ENCODE data around the gene CARF. TPM values are rescaled to one million over a fixed set of nuclear protein-coding genes. Genes with fewer than 3 reads are reported as not detected.
"Not testable (repeated sequence)": the region's sequence is repeated elsewhere in the genome, so short reads cannot be mapped to it uniquely, and the experiment has no call there.

The CARF gene
- total RNA-seq, 1 experiment from 2014 or later = 4.2 TPM

DNA sequence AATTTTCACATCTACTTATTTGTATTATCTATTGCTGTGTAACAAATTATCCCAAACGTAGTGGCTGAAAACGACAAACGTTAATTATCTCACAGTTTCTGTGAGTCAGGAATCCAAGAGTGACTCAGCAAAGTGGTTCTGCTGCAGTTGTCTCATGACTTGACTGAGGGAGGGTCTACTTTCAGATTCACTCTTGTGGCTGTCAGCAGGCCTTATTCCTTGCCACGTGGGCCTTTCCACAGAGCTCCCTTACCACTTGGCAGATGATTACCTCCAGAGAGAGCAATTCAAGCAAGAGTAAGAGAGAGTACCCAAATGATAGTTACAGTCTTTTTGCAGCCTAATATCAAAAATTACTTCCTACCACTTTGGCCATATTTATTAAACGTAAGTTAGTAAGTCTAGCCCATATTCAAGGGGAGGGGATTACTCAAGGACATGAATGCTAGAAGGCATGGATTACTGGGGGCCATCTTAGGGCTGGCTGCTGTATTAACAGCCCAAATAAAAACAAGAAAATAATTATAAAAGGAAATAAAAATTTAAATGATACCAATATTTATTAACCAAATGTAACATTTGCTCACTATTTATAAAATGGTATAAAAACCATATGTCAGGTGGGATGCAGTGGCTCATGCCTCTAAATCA lies 53.9 kb downstream of the CARF start:
- no peak overlapping the region for H3K4me2 ChIP-seq (ENCODE audit: insufficient read depth, insufficient read length, low read length)
- peak; percentile 42 for DNase-seq

DNA sequence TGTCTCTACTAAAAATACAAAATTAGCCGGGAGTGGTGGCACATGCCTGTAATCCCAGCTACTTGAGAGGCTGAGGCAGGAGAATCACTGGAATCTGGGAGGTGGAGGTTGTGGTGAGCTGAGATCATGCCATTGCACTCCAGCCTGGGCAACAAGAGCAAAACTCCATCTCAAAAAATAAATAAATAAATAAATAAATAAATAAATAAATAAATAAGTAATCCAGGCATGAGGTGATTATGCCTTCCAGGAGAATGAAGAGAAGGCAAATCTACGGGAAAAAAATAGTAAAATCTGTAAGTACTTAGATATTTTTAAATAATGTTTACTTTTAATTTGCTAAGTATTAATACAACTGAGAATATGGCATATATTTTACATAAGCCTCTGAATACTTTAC lies 57.3 kb downstream of the CARF start:
- H3K27me3 ChIP-seq (ENCODE audit: insufficient read depth, low read length); DNase-seq: not testable (repeated sequence)

More for the DNA sequence above, 53.9 kb downstream of the CARF start:
- Mint-ChIP-seq H3K9me3 (no peaks in the 10 kb centered on the region), H3K36me3 (ENCODE audit: insufficient read depth in 1 of 3, low read depth in 3 of 3) (no peaks in the 10 kb centered on the region), H3K4me3 (no peak overlapping the region), H3K4me1 (peaks cover 4% of the 10 kb centered on the region in 2 experiments), H3K27ac (peak overlapping the region in 2 of 3 experiments; percentile 24 to 59; a peak in 3 of 7 replicates), H3K27me3 (ENCODE audit: low read depth) (no peaks in the 10 kb centered on the region)
- no peak overlapping the region for H3K4ac ChIP-seq (ENCODE audit: low read depth, low read length)
- no peak overlapping the region for H3K23ac ChIP-seq (ENCODE audit: insufficient read length, low read depth, low read length)
- H4K5ac ChIP-seq (ENCODE audit: insufficient read length, low read depth, low read length) = no peak overlapping the region
- H3K27ac ChIP-seq (ENCODE audit: insufficient read length, low read depth, low read length) = no peak overlapping the region
- H3K4me1 ChIP-seq (ENCODE audit: insufficient read depth, low read length) = no peaks in the 10 kb centered on the region
- H2BK5ac ChIP-seq (ENCODE audit: insufficient read length, low read length) = no peak overlapping the region
- no peak overlapping the region for H4K91ac ChIP-seq (ENCODE audit: insufficient read length, low read depth, low read length)
- H2AK5ac ChIP-seq (ENCODE audit: insufficient read length, low read length) = no peak overlapping the region
- H3K9ac ChIP-seq (ENCODE audit: extremely low read depth, insufficient read length, low read length) = no peak overlapping the region
- no peak overlapping the region for H2BK120ac ChIP-seq (ENCODE audit: low read depth, low read length, poor library complexity, severe bottlenecking)
- H3K9me3 ChIP-seq (ENCODE audit: control insufficient read depth, low read depth, low read length) = no peaks in the 10 kb centered on the region
- H2BK12ac ChIP-seq (ENCODE audit: insufficient read length, low read depth, low read length) = no peak overlapping the region
- H3K27me3 ChIP-seq (ENCODE audit: insufficient read depth, low read length) = no peaks in the 10 kb centered on the region
- H3K56ac ChIP-seq (ENCODE audit: insufficient read length, low read depth, low read length) = no peak overlapping the region
- no peak overlapping the region for H3T11ph ChIP-seq (ENCODE audit: low read length)
- H3K18ac ChIP-seq (ENCODE audit: insufficient read length, low read depth, low read length) = no peak overlapping the region
- H2BK15ac ChIP-seq (ENCODE audit: low read depth, low read length) = no peak overlapping the region
- no peaks in the 10 kb centered on the region for H3K23me2 ChIP-seq (ENCODE audit: insufficient read length, low read depth, low read length, poor library complexity, severe bottlenecking)
- TF ChIP-seq, protein P1, sequence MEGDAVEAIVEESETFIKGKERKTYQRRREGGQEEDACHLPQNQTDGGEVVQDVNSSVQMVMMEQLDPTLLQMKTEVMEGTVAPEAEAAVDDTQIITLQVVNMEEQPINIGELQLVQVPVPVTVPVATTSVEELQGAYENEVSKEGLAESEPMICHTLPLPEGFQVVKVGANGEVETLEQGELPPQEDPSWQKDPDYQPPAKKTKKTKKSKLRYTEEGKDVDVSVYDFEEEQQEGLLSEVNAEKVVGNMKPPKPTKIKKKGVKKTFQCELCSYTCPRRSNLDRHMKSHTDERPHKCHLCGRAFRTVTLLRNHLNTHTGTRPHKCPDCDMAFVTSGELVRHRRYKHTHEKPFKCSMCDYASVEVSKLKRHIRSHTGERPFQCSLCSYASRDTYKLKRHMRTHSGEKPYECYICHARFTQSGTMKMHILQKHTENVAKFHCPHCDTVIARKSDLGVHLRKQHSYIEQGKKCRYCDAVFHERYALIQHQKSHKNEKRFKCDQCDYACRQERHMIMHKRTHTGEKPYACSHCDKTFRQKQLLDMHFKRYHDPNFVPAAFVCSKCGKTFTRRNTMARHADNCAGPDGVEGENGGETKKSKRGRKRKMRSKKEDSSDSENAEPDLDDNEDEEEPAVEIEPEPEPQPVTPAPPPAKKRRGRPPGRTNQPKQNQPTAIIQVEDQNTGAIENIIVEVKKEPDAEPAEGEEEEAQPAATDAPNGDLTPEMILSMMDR (conservative IDR thresholded peaks at IDR 0.05) = no peak
- H3K79me1 ChIP-seq (ENCODE audit: insufficient read depth, low read depth, low read length, poor library complexity, severe bottlenecking) = no peaks in the 10 kb centered on the region
- H2AFZ ChIP-seq (ENCODE audit: low read length) = no peak overlapping the region
- no peaks in the 10 kb centered on the region for H4K20me1 ChIP-seq (ENCODE audit: control insufficient read depth, insufficient read depth, insufficient read length)
- no CpG with 5 or more reads among the region's 5 CpGs for WGBS (ENCODE audit: extremely low coverage, insufficient read length, low lambda C conversion rate)
- no peaks in the 10 kb centered on the region for H3K79me2 ChIP-seq (ENCODE audit: insufficient read depth, low read length)
- H3K14ac ChIP-seq (ENCODE audit: insufficient read depth, low read length) = no peak overlapping the region
- H2BK20ac ChIP-seq (ENCODE audit: low read depth, low read length, poor library complexity, severe bottlenecking) = no peak overlapping the region
- H4K8ac ChIP-seq (replicated peaks; ENCODE audit: insufficient read length, low read depth, low read length) = no peak overlapping the region

More for the DNA sequence above, 57.3 kb downstream of the CARF start:
- not testable (repeated sequence) for H2BK5ac ChIP-seq (ENCODE audit: insufficient read length, low read length); H2BK12ac ChIP-seq (ENCODE audit: insufficient read length, low read depth, low read length); H3K4me3 Mint-ChIP-seq; H3K23ac ChIP-seq (ENCODE audit: insufficient read length, low read depth, low read length); H3T11ph ChIP-seq (ENCODE audit: low read length); H3K9me3 ChIP-seq (ENCODE audit: control insufficient read depth, low read depth, low read length); H2AK5ac ChIP-seq (ENCODE audit: insufficient read length, low read length); H2BK120ac ChIP-seq (ENCODE audit: low read depth, low read length, poor library complexity, severe bottlenecking); H4K91ac ChIP-seq (ENCODE audit: insufficient read length, low read depth, low read length); H3K56ac ChIP-seq (ENCODE audit: insufficient read length, low read depth, low read length); H3K14ac ChIP-seq (ENCODE audit: insufficient read depth, low read length); H3K27me3 Mint-ChIP-seq (ENCODE audit: low read depth); H2AFZ ChIP-seq (ENCODE audit: low read length); H3K9ac ChIP-seq (ENCODE audit: extremely low read depth, insufficient read length, low read length); H3K4me2 ChIP-seq (ENCODE audit: insufficient read depth, insufficient read length, low read length); H3K79me2 ChIP-seq (ENCODE audit: insufficient read depth, low read length); H2BK15ac ChIP-seq (ENCODE audit: low read depth, low read length); H3K18ac ChIP-seq (ENCODE audit: insufficient read length, low read depth, low read length); H4K5ac ChIP-seq (ENCODE audit: insufficient read length, low read depth, low read length); H3K9me3 Mint-ChIP-seq; H3K4ac ChIP-seq (ENCODE audit: low read depth, low read length); H3K23me2 ChIP-seq (ENCODE audit: insufficient read length, low read depth, low read length, poor library complexity, severe bottlenecking); H3K27ac ChIP-seq (ENCODE audit: insufficient read length, low read depth, low read length); H4K8ac ChIP-seq (replicated peaks; ENCODE audit: insufficient read length, low read depth, low read length); H4K20me1 ChIP-seq (ENCODE audit: control insufficient read depth, insufficient read depth, insufficient read length); H3K79me1 ChIP-seq (ENCODE audit: insufficient read depth, low read depth, low read length, poor library complexity, severe bottlenecking); H3K4me1 ChIP-seq (ENCODE audit: insufficient read depth, low read length); H3K36me3 Mint-ChIP-seq (ENCODE audit: insufficient read depth in 1 of 3, low read depth in 3 of 3); H3K4me1 Mint-ChIP-seq; H2BK20ac ChIP-seq (ENCODE audit: low read depth, low read length, poor library complexity, severe bottlenecking); H3K27ac Mint-ChIP-seq
- no CpG with 5 or more reads among the region's 2 CpGs for WGBS (ENCODE audit: extremely low coverage, insufficient read length, low lambda C conversion rate)
